SK-N-SH (cell line): ENCODE data around the gene ZNF816. TPM values are rescaled to one million over a fixed set of nuclear protein-coding genes. Genes with fewer than 3 reads are reported as not detected.
"Not testable (repeated sequence)": the region's sequence is repeated elsewhere in the genome, so short reads cannot be mapped to it uniquely, and the experiment has no call there.

Source experiments
- CTCF ChIA-PET: fragments of 300-600, 350-600 bp; formaldehyde crosslinking; extraction: SDS; loops from one replicate; lab custom pipeline; 2021; lab: Yijun Ruan, JAX
- POLR2A ChIA-PET: fragments of 350-600 bp; sonication (Branson Sonifier 250); formaldehyde crosslinking; extraction: SDS; loops from one replicate; lab custom pipeline; 2020; ENCODE audit warnings: antibody characterized with exemption, inconsistent platforms; lab: Yijun Ruan, JAX
- DNase-seq: peaks from one replicate; pipeline ENCODE4 v3.0.0; 2012
- H2AFZ ChIP-seq: fragments of 200-600 bp; sonication (generic); 2 replicates; pipeline ENCODE4 v1.8.1; 2016; ENCODE audit warnings: antibody characterized with exemption, mild to moderate bottlenecking, low read depth
- H3F3A ChIP-seq: fragments of 200-600 bp; sonication (generic); replicated peaks from 2 replicates; pipeline ENCODE3; 2016; ENCODE audit warnings: antibody characterized with exemption, mild to moderate bottlenecking; ENCODE audit not compliant: insufficient read depth
- H3K27ac ChIP-seq, 2 experiments: fragments of 200-500 bp in 1 of 2; fragments of 200-600 bp in 1 of 2; sonication (Bioruptor generic) in 1 of 2; sonication (generic), shearing (Covaris generic) in 1 of 2; 2 replicates each; pipeline versions ENCODE4 v1.5.1 to v1.6.1; 2014 to 2016; ENCODE audit warnings: low read depth in 2 of 2, inconsistent platforms in 1 of 2, low read length in 1 of 2, mild to moderate bottlenecking in 1 of 2, mixed read lengths in 1 of 2
- H3K27me3 ChIP-seq: fragments of 200-600 bp; sonication (generic), shearing (Covaris generic); 2 replicates; pipeline ENCODE4 v1.6.1; 2016; ENCODE audit warnings: mixed run types; ENCODE audit not compliant: insufficient read depth
- H3K36me3 ChIP-seq, 2 experiments: fragments of 200-500 bp in 1 of 2; fragments of 200-600 bp in 1 of 2; sonication (Bioruptor generic) in 1 of 2; sonication (generic) in 1 of 2; replicated peaks in 1 of 2; 2 replicates each; pipeline versions ENCODE3 to v1.5.1; 2014 to 2016; ENCODE audit warnings: low read length in 1 of 2, mild to moderate bottlenecking in 1 of 2; ENCODE audit not compliant: insufficient read depth in 2 of 2, control insufficient read depth in 1 of 2
- H3K4me1 ChIP-seq, 2 experiments: fragments of 200-500 bp in 1 of 2; fragments of 200-600 bp in 1 of 2; sonication (Bioruptor generic) in 1 of 2; sonication (generic), shearing (Covaris generic) in 1 of 2; 2 replicates each; pipeline versions ENCODE4 v1.5.1 to v1.6.1; 2014 to 2016; ENCODE audit warnings: low read depth in 1 of 2, low read length in 1 of 2, mixed run types in 1 of 2; ENCODE audit not compliant: insufficient read depth in 2 of 2, control insufficient read depth in 1 of 2
- H3K4me2 ChIP-seq: fragments of 200-600 bp; sonication (generic), shearing (Covaris generic); 2 replicates; pipeline ENCODE4 v1.6.1; 2017; ENCODE audit warnings: mixed run types
- H3K4me3 ChIP-seq, 2 experiments: fragments of 200-500 bp in 1 of 2; fragments of 200-600 bp in 1 of 2; sonication (Bioruptor generic) in 1 of 2; sonication (generic), shearing (Covaris generic) in 1 of 2; 2 replicates each; pipeline versions ENCODE4 v1.5.1 to v1.8.1; 2014 to 2016; ENCODE audit warnings: low read depth in 2 of 2, inconsistent platforms in 1 of 2, low read length in 1 of 2, mild to moderate bottlenecking in 1 of 2, mixed read lengths in 1 of 2, moderate library complexity in 1 of 2
- H3K79me2 ChIP-seq: fragments of 200-600 bp; sonication (generic); 2 replicates; pipeline ENCODE4 v1.8.1; 2017; ENCODE audit warnings: mild to moderate bottlenecking; ENCODE audit not compliant: insufficient read depth
- H3K9ac ChIP-seq: fragments of 200-600 bp; sonication (generic); 2 replicates; pipeline ENCODE4 v1.6.1; 2017; ENCODE audit warnings: mixed run types
- H3K9me2 ChIP-seq: fragments of 200-600 bp; sonication (generic); 2 replicates; pipeline ENCODE4 v1.6.1; 2017; ENCODE audit warnings: mixed run types
- H3K9me3 ChIP-seq: fragments of 200-600 bp; sonication (generic); 2 replicates; pipeline ENCODE4 v1.6.1; 2017; ENCODE audit warnings: mixed run types, mild to moderate bottlenecking, moderate library complexity
- H4K20me1 ChIP-seq: fragments of 200-600 bp; sonication (generic); 2 replicates; pipeline ENCODE4 v1.6.1; 2017; ENCODE audit warnings: mild to moderate bottlenecking, mixed run types; ENCODE audit not compliant: insufficient read depth
- MAX ChIP-seq: IDR thresholded peaks from 2 replicates; pipeline ENCODE4 v1.4.0; 2012; ENCODE audit warnings: low read depth
- PBX3 ChIP-seq: IDR thresholded peaks from 2 replicates; pipeline ENCODE4; 2012
- POLR2AphosphoS5 ChIP-seq: IDR thresholded peaks from 2 replicates; pipeline ENCODE4 v1.6.1; 2012; ENCODE audit warnings: low read depth, low read length
- RAD21 ChIP-seq: IDR thresholded peaks from 2 replicates; pipeline ENCODE4 v1.6.1; 2012; ENCODE audit warnings: mild to moderate bottlenecking, low read length
- REST ChIP-seq: IDR thresholded peaks from 2 replicates; pipeline ENCODE4 v1.6.1; 2012; ENCODE audit warnings: mild to moderate bottlenecking, low read depth, low read length, moderate library complexity
- RFX5 ChIP-seq: IDR thresholded peaks from 2 replicates; pipeline ENCODE4 v1.6.1; 2012; ENCODE audit warnings: mild to moderate bottlenecking, improper control_type of control experiment, low read length
- WGBS: methylation state at CpG from one replicate; pipeline ENCODE4 v1.1.6; 2017; ENCODE audit warnings: low lambda C conversion rate; 5-methylcytosine and 5-hydroxymethylcytosine counted together
- polyA plus RNA-seq, 3 experiments: library from polyadenylated mRNA; depleted of rRNA; stranded (reverse); fragments of >200 nt; gene quantifications; 2 replicates each; pipeline ENCODE4 v1.2.3, GENCODE V29; 2012

Gene ZNF816
- polyA plus RNA-seq, 1 of the 3 experiments (the other 2 are of a cell fraction): 1.8 TPM

GRCh38 chr19:52942386-52943133, 20.1 kb downstream of the ZNF816 start (continued):
- TF ChIP-seq REST: no peak
- peak; percentile 87 for TF ChIP-seq POLR2AphosphoS5
- no peak for TF ChIP-seq RAD21
- TF ChIP-seq PBX3: no peak
- no peak for TF ChIP-seq RFX5

DNA sequence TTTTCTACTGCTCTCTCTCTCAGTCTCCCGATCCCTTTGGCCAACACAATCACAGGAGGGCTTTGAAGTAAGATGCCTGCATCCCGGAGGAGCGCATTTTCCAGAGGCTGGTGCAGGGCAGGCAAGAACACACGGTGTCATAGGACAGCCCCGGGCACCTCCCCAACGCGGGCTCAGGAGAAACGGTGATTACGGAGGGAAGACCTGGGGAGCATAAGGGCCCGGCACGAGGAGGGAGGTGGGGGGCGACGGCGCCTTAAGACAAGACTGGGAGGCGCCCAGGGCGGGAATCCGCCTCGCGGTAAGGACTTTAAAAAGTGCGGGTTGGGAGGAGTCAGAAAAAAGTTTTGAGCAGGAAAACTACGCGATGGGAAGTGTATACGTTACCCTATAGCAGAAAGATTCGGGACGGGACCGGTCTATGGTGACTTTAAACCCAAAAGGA, 20.7 kb downstream of the ZNF816 start:
- Histone ChIP-seq H3K79me2 (peaks cover 6% of the 10 kb centered on the region; the same call in 1 of the 2 replicates), H3K27me3 (no peaks in the 10 kb centered on the region), H3K9me3 (no peaks in the 10 kb centered on the region), H3K27ac (peak overlapping the region in 1 of 2 experiments; percentile 59; a peak in 3 of 4 replicates), H3K9ac (peak overlapping the region; percentile 78), H3K36me3 (no peaks in the 10 kb centered on the region), H3K4me2 (peak overlapping the region; percentile 87), H3K9me2 (no peaks in the 10 kb centered on the region), H3F3A (no peaks in the 10 kb centered on the region), H3K4me1 (no peaks in the 10 kb centered on the region; a peak in 1 of 4 replicates), H4K20me1 (no peaks in the 10 kb centered on the region), H3K4me3 (peak overlapping the region; percentile 67 to 82), H2AFZ (peak overlapping the region; percentile 98)
- WGBS: 5% methylated on average over 26 of the region's 26 CpGs
- TF ChIP-seq POLR2AphosphoS5 (no peak), MAX (0 out of 2 replicates have a peak, but pooled peaks have one; percentile 44)
- CTCF ChIA-PET: no interaction called here
- DNase-seq: peak; percentile 25
- POLR2A ChIA-PET: no interaction called here

- Histone ChIP-seq H3K9ac (peak overlapping the region; percentile 78; the same call in 1 of the 2 replicates), H3K27ac (peak overlapping the region in 1 of 2 experiments; percentile 59; a peak in 1 of 4 replicates), H3K4me2 (peak overlapping the region; percentile 87), H3K4me3 (peak overlapping the region; percentile 67 to 82), H2AFZ (peak overlapping the region; percentile 98)
- 58% methylated on average over 2 of the region's 2 CpGs for WGBS
- H4K20me1 ChIP-seq, H3F3A ChIP-seq, DNase-seq, H3K36me3 ChIP-seq, H3K9me2 ChIP-seq, H3K27me3 ChIP-seq, POLR2A ChIA-PET, H3K79me2 ChIP-seq, CTCF ChIA-PET, H3K9me3 ChIP-seq, H3K4me1 ChIP-seq: not testable (repeated sequence)
Observed at GRCh38 chr19:52941523-52941922, 21.2 kb downstream of the ZNF816 start.

DNA sequence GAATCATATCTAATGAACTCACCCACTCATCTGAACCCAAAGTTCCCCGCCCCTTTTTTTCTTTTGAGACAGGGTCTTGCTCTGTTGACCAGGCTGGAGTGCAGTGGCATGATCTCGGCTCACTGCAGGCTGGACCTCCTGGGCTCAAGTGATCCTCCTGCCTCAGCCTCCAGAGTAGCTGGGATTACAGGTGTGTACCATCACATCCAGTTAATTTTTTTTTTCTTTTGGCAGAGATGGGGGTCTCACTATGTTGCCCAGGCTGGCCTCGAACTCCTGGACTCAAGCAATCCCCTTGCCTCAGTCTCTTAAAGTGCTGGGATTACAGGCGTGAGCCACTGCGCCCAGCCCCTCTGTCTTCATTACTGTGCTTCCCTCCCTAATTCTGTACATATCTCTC, 21.8 kb downstream of the ZNF816 start:
- H3K36me3 ChIP-seq, H3K79me2 ChIP-seq, H3K4me1 ChIP-seq, CTCF ChIA-PET, H3K9me2 ChIP-seq, DNase-seq, H3K27me3 ChIP-seq, H3K27ac ChIP-seq, POLR2A ChIA-PET, H3K9ac ChIP-seq, H4K20me1 ChIP-seq, H2AFZ ChIP-seq, H3K9me3 ChIP-seq, H3F3A ChIP-seq, H3K4me3 ChIP-seq: not testable (repeated sequence)
- 87% methylated on average over 5 of the region's 5 CpGs for WGBS
- peak overlapping the region; percentile 87 for H3K4me2 ChIP-seq
